Glomerular endothelial cell (primary cell): Measurements from ENCODE around the gene AURKA. TPM values are rescaled to one million over a fixed set of nuclear protein-coding genes. Genes with fewer than 3 reads are reported as not detected.

Experiments used
- DNase-seq: peaks from one replicate; pipeline ENCODE4 v3.0.0-alpha.2; 2011; ENCODE audit warnings: low read depth, low spot score; ENCODE audit errors: extremely low read depth
- total RNA-seq: library from RNA; depleted of rRNA; stranded (reverse); fragments of >200 nt; gene quantifications from 2 replicates; pipeline ENCODE4 v1.2.3, GENCODE V29; 2015

Gene AURKA
- 14.8 and 15.4 TPM in 2 replicates for total RNA-seq

- peak; percentile 99 for DNase-seq
These were observed at the start of gene AURKA, which contains the start of gene CSTF1 for GRCh38 chr20:56392132-56392880. AURKA (minus strand) TSS chr20:56392215; CDS start chr20:56388197, 4,018 bp downstream. CSTF1 (plus strand) TSS chr20:56392645; CDS start chr20:56395553, 2,908 bp downstream.

- no peak for DNase-seq
These were observed 48.5 kb upstream of the AURKA start for GRCh38 chr20:56440346-56441007.

- DNase-seq, result no peak
These were observed 47.8 kb upstream of the AURKA start for GRCh38 chr20:56439771-56440291.

- DNase-seq, result no peak
These were observed 46.3 kb upstream of the AURKA start for GRCh38 chr20:56438284-56438683.

- DNase-seq, result no peak
These were observed 45.4 kb upstream of the AURKA start for GRCh38 chr20:56437196-56437960.

- no peak for DNase-seq
These were observed 41.9 kb upstream of the AURKA start for GRCh38 chr20:56433880-56434255.

- DNase-seq, result no peak
These were observed 41.3 kb upstream of the AURKA start for GRCh38 chr20:56433221-56433879.

GRCh38 chr20:56431471-56431870 is 39.5 kb upstream of the AURKA start:
- DNase-seq, result no peak

GRCh38 chr20:56430957-56431356 is 38.9 kb upstream of the AURKA start:
- DNase-seq, result no peak

- no peak for DNase-seq
These were observed 38.4 kb upstream of the AURKA start for GRCh38 chr20:56430461-56430860.

- DNase-seq, result no peak
These were observed 37.9 kb upstream of the AURKA start for GRCh38 chr20:56429941-56430340.

- no peak for DNase-seq
These were observed 37.5 kb upstream of the AURKA start for GRCh38 chr20:56429502-56429901.

GRCh38 chr20:56428881-56429280 is 36.9 kb upstream of the AURKA start:
- DNase-seq, result no peak

GRCh38 chr20:56428410-56428809 is 36.4 kb upstream of the AURKA start:
- DNase-seq, result no peak

- no peak for DNase-seq
These were observed 35.8 kb upstream of the AURKA start for GRCh38 chr20:56427797-56428196.

GRCh38 chr20:56426926-56427325 is 34.9 kb upstream of the AURKA start:
- no peak for DNase-seq

GRCh38 chr20:56426026-56426425 is 34.0 kb upstream of the AURKA start:
- DNase-seq, result no peak

- DNase-seq, result no peak
These were observed 32.9 kb upstream of the AURKA start for GRCh38 chr20:56424931-56425330.

- no peak for DNase-seq
These were observed 31.9 kb upstream of the AURKA start for GRCh38 chr20:56423886-56424285.

- no peak for DNase-seq
These were observed 31.2 kb upstream of the AURKA start for GRCh38 chr20:56423211-56423610.

GRCh38 chr20:56422824-56423189 is 30.8 kb upstream of the AURKA start:
- DNase-seq, result no peak
